A549 (cell line): Measurements from ENCODE around the gene RAD51B. TPM values are rescaled to one million over a fixed set of nuclear protein-coding genes. Genes with fewer than 3 reads are reported as not detected.
A peak's percentile ranks its signal among the peaks of the same experiment; 100 is the strongest.

Source experiments
- ATAC-seq, 2 experiments: fragments of 200-7000 bp in 1 of 2; fragments of >200 bp in 1 of 2; cut with Nextera tagmentation in 1 of 2; cut with Tn5 transposase in 1 of 2; 3 replicates each; pipeline versions ENCODE4 v1.8.0 to v1.9.1; 2018 to 2020; ENCODE audit warnings: mild to moderate bottlenecking in 1 of 2, moderate library complexity in 1 of 2
- CTCF ChIA-PET: fragments of 300-600 bp; sonication (Branson Sonifier 250); formaldehyde crosslinking; extraction: SDS; loops from one replicate; lab custom pipeline; 2021; ENCODE audit warnings: antibody characterized with exemption, inconsistent platforms; lab: Yijun Ruan, JAX
- POLR2A ChIA-PET: fragments of 350-600 bp; formaldehyde crosslinking; extraction: SDS; loops from one replicate; lab custom pipeline; 2021; ENCODE audit warnings: antibody characterized with exemption, inconsistent platforms; lab: Yijun Ruan, JAX
- DNase-seq, 2 experiments: peaks; one replicate each; pipeline versions ENCODE4 v3.0.0 to v3.0.0-alpha.2; 2011 to 2016; ENCODE audit warnings: low read depth in 1 of 2, low spot score in 1 of 2
- FAIRE-seq: peaks from 2 replicates; lab custom pipeline; 2011; peaks lifted over from hg19 to GRCh38; lab: Jason Lieb, UNC
- H3K27ac ChIP-seq, 2 experiments: fragments of >200 bp; sonication (Bioruptor Twin); formaldehyde crosslinking; 3 replicates each; pipeline ENCODE4 v1.5.1; 2016 to 2017
- H3K4me1 ChIP-seq: fragments of >200 bp; sonication (Bioruptor Twin); formaldehyde crosslinking; 3 replicates; pipeline ENCODE4 v1.6.1; 2016
- H3K4me2 ChIP-seq: fragments of >200 bp; sonication (Bioruptor Twin); formaldehyde crosslinking; 3 replicates; pipeline ENCODE4 v1.6.1; 2016
- H3K4me3 ChIP-seq: fragments of >200 bp; sonication (Bioruptor Twin); formaldehyde crosslinking; 3 replicates; pipeline ENCODE4 v1.5.1; 2016
- H3K9me3 ChIP-seq: fragments of >200 bp; sonication (Bioruptor Twin); formaldehyde crosslinking; 3 replicates; pipeline ENCODE4 v1.6.1; 2016
- ATOH8 ChIP-seq: fragments of 250-450 bp; sonication (Bioruptor Pico); IDR thresholded peaks from 2 replicates; pipeline ENCODE4 v1.5.0; 2020; ENCODE audit warnings: low read depth, mild to moderate bottlenecking, moderate library complexity
- CEBPB ChIP-seq, 2 experiments: fragments of >200 bp in 1 of 2; sonication (Bioruptor Twin) in 1 of 2; formaldehyde crosslinking in 1 of 2; IDR thresholded peaks; 2 replicates each; pipeline ENCODE4 v1.6.1; 2012 to 2016
- E2F6 ChIP-seq: IDR thresholded peaks from 2 replicates; pipeline ENCODE4 v1.6.1; 2012; ENCODE audit warnings: low read depth, borderline replicate concordance
- EHF ChIP-seq: fragments of 250-450 bp; sonication (Bioruptor Pico); IDR thresholded peaks from 2 replicates; pipeline ENCODE4 v1.5.0; 2020; ENCODE audit warnings: mild to moderate bottlenecking
- EP300 ChIP-seq, 2 experiments: fragments of >200 bp; sonication (Bioruptor Twin); formaldehyde crosslinking; IDR thresholded peaks; 2 replicates in 1 of 2; 3 replicates in 1 of 2; pipeline ENCODE4 v1.6.1; 2016 to 2017
- ESRRA ChIP-seq: fragments of 150-350 bp; IDR thresholded peaks from 2 replicates; pipeline ENCODE4 v1.6.1; 2014; ENCODE audit warnings: mild to moderate bottlenecking, low read length, borderline replicate concordance
- FOSB ChIP-seq: fragments of 250-450 bp; sonication (Bioruptor Pico); IDR thresholded peaks from 2 replicates; pipeline ENCODE4 v1.5.0; 2020; ENCODE audit warnings: mild to moderate bottlenecking, moderate library complexity
- FOSL2 ChIP-seq, 2 experiments: fragments of 450-650 bp in 1 of 2; fragments of >200 bp in 1 of 2; sonication (Bioruptor Twin) in 1 of 2; formaldehyde crosslinking; IDR thresholded peaks; 2 replicates each; pipeline versions ENCODE4 v1.5.0 to v1.6.1; 2016 to 2020; ENCODE audit warnings: mild to moderate bottlenecking in 1 of 2, moderate library complexity in 1 of 2
- GATA3 ChIP-seq: IDR thresholded peaks from 2 replicates; pipeline ENCODE4 v1.6.1; 2012; ENCODE audit warnings: borderline replicate concordance
- HOXA7 ChIP-seq: fragments of 250-450 bp; sonication (Bioruptor Pico); IDR thresholded peaks from 2 replicates; pipeline ENCODE4 v1.5.0; 2020; ENCODE audit warnings: mild to moderate bottlenecking, moderate library complexity
- HOXB5 ChIP-seq: fragments of 250-450 bp; sonication (Bioruptor Pico); IDR thresholded peaks from 2 replicates; pipeline ENCODE4 v1.5.0; 2020; ENCODE audit warnings: mild to moderate bottlenecking, moderate library complexity
- JUN ChIP-seq, 2 experiments: fragments of >200 bp; sonication (Bioruptor Twin); formaldehyde crosslinking; IDR thresholded peaks; 2 replicates in 1 of 2; 3 replicates in 1 of 2; pipeline ENCODE4 v1.6.1; 2016 to 2017
- JUNB ChIP-seq: fragments of >200 bp; sonication (Bioruptor Twin); formaldehyde crosslinking; IDR thresholded peaks from 2 replicates; pipeline ENCODE4 v1.6.1; 2016
- KDM5A ChIP-seq: fragments of 200-600 bp; sonication (generic); IDR thresholded peaks from 2 replicates; pipeline ENCODE4 v1.6.1; 2016; ENCODE audit warnings: antibody characterized with exemption, mild to moderate bottlenecking
- MAFK ChIP-seq: fragments of 450-650 bp; IDR thresholded peaks from 2 replicates; pipeline ENCODE4 v1.6.1; 2014; ENCODE audit not compliant: partially characterized antibody
- MAX ChIP-seq: IDR thresholded peaks from 2 replicates; pipeline ENCODE4 v1.6.1; 2012
- MYC ChIP-seq: IDR thresholded peaks from 2 replicates; pipeline ENCODE4 v1.6.1; 2012; ENCODE audit warnings: mild to moderate bottlenecking, inconsistent platforms, low read length, improper control_type of control experiment, borderline replicate concordance
- NPAS2 ChIP-seq: fragments of 250-450 bp; sonication (Bioruptor Pico); IDR thresholded peaks from 2 replicates; pipeline ENCODE4 v1.8.0; 2022; ENCODE audit warnings: mild to moderate bottlenecking, moderate library complexity, borderline replicate concordance
- PHF8 ChIP-seq: fragments of 200-600 bp; sonication (generic); IDR thresholded peaks from 2 replicates; pipeline ENCODE4 v1.6.1; 2016; ENCODE audit warnings: low read depth, mild to moderate bottlenecking, antibody characterized with exemption, moderate library complexity, borderline replicate concordance
- RFX5 ChIP-seq: fragments of 450-650 bp; IDR thresholded peaks from 2 replicates; pipeline ENCODE4 v1.7.1; 2014; ENCODE audit warnings: antibody characterized with exemption, mild to moderate bottlenecking, moderate library complexity
- RNF2 ChIP-seq: fragments of 200-600 bp; sonication (generic); IDR thresholded peaks from 2 replicates; pipeline ENCODE4 v1.6.1; 2016; ENCODE audit warnings: low read depth, mild to moderate bottlenecking, antibody characterized with exemption, moderate library complexity, borderline replicate concordance
- SMC3 ChIP-seq: fragments of >200 bp; sonication (Bioruptor Twin); formaldehyde crosslinking; IDR thresholded peaks from 3 replicates; pipeline ENCODE4 v1.6.1; 2018; ENCODE audit warnings: inconsistent platforms
- SREBF2 ChIP-seq: fragments of 450-650 bp; IDR thresholded peaks from 2 replicates; pipeline ENCODE4 v1.6.1; 2014; ENCODE audit warnings: mild to moderate bottlenecking, moderate library complexity
- TFCP2L1 ChIP-seq: fragments of 250-450 bp; sonication (Bioruptor Pico); IDR thresholded peaks from 2 replicates; pipeline ENCODE4 v1.5.0; 2021; ENCODE audit warnings: mild to moderate bottlenecking
- ZNF302 ChIP-seq: fragments of 250-450 bp; sonication (Bioruptor Pico); IDR thresholded peaks from 2 replicates; pipeline ENCODE4 v1.9.0; 2021; ENCODE audit warnings: inconsistent platforms, mild to moderate bottlenecking, moderate library complexity
- WGBS: methylation state at CpG from one replicate; pipeline ENCODE4 v1.1.6; 2017; ENCODE audit errors: missing lambda C conversion rate; 5-methylcytosine and 5-hydroxymethylcytosine counted together
- polyA plus RNA-seq, 4 experiments: library from polyadenylated mRNA; depleted of rRNA in 3 of 4; stranded (reverse); fragments of >200 nt; fragmentation: RNase III in 1 of 4; extraction: RNeasy Plus Mini Kit Qiagen cat#74134 plus additional on column Dnase treatment in 1 of 4; gene quantifications; 2 replicates in 3 of 4; 3 replicates in 1 of 4; pipeline ENCODE4 v1.2.3, GENCODE V29; 2011 to 2017
- TF ChIP-seq, protein P1 (sequence below): fragments of 250-450 bp; sonication (Bioruptor Pico); IDR thresholded peaks from 2 replicates; pipeline ENCODE4 v1.5.0; 2021; ENCODE audit warnings: mild to moderate bottlenecking, moderate library complexity, borderline replicate concordance
- TF ChIP-seq, protein P2 (sequence below): IDR thresholded peaks from 2 replicates; pipeline ENCODE4 v1.6.1; 2012
- TF ChIP-seq, protein P3 (sequence below): fragments of >200 bp; sonication (Bioruptor Twin); formaldehyde crosslinking; IDR thresholded peaks from 3 replicates; pipeline ENCODE4 v1.6.1; 2016

RAD51B gene
- polyA plus RNA-seq, 2 of the 4 experiments (the other 2 are of a cell fraction), result 7.2 to 10.8 TPM

- 93% methylated on average over 2 of the region's 2 CpGs for WGBS
- TF ChIP-seq GATA3 (no peak), RNF2 (no peak), E2F6 (no peak), HOXB5 (CRISPR knock-in tag) (no peak), MAX (no peak), PHF8 (no peak), SREBF2 (no peak), MAFK (no peak), KDM5A (no peak), EP300 (IDR thresholded peaks at IDR 0.05) (no peak), ZNF302 (CRISPR knock-in tag) (no peak), MYC (no peak), SMC3 (no peak), EHF (CRISPR knock-in tag) (no peak), JUNB (no peak), HOXA7 (CRISPR knock-in tag) (no peak)
- TF ChIP-seq, protein P1, sequence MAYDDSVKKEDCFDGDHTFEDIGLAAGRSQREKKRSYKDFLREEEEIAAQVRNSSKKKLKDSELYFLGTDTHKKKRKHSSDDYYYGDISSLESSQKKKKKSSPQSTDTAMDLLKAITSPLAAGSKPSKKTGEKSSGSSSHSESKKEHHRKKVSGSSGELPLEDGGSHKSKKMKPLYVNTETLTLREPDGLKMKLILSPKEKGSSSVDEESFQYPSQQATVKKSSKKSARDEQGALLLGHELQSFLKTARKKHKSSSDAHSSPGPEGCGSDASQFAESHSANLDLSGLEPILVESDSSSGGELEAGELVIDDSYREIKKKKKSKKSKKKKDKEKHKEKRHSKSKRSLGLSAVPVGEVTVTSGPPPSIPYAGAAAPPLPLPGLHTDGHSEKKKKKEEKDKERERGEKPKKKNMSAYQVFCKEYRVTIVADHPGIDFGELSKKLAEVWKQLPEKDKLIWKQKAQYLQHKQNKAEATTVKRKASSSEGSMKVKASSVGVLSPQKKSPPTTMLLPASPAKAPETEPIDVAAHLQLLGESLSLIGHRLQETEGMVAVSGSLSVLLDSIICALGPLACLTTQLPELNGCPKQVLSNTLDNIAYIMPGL (CRISPR knock-in tag), result no peak
- Histone ChIP-seq H3K27ac (peak overlapping the region; percentile 88 to 94), H3K4me3 (no peak overlapping the region), H3K4me1 (peaks cover 56% of the 10 kb centered on the region), H3K4me2 (no peak overlapping the region), H3K9me3 (peaks cover 5% of the 10 kb centered on the region; the same call in 1 of the 3 replicates)
- no peak for ATAC-seq
- CTCF ChIA-PET, result interaction anchor here (0.7 to 1.6 kb wide), 4 partner anchors 18 to 638 kb away, joined by 3 to 5 read pairs (median 3); no protein-coding TSS in a partner anchor
- DNase-seq, result no peak
- POLR2A ChIA-PET, result no interaction called here
- no peak for FAIRE-seq
Observed at GRCh38 chr14:68178282-68178681, 358.7 kb downstream of the RAD51B start.

GRCh38 chr14:68181519-68182326, 362.1 kb downstream of the RAD51B start:
- 35% methylated on average over 3 of the region's 3 CpGs for WGBS
- POLR2A ChIA-PET, result interaction anchor here (0.5 to 1.6 kb wide), 3 partner anchors 9 to 86 kb away, joined by 5 to 9 read pairs (median 7); no protein-coding TSS in a partner anchor

More at GRCh38 chr14:68181519-68182326, 362.1 kb downstream of the RAD51B start:
- TF ChIP-seq SMC3, result 0 out of 3 replicates have a peak, but pooled peaks have one; percentile 16
- peak; percentile 72 for TF ChIP-seq JUNB
- TF ChIP-seq, protein P2, sequence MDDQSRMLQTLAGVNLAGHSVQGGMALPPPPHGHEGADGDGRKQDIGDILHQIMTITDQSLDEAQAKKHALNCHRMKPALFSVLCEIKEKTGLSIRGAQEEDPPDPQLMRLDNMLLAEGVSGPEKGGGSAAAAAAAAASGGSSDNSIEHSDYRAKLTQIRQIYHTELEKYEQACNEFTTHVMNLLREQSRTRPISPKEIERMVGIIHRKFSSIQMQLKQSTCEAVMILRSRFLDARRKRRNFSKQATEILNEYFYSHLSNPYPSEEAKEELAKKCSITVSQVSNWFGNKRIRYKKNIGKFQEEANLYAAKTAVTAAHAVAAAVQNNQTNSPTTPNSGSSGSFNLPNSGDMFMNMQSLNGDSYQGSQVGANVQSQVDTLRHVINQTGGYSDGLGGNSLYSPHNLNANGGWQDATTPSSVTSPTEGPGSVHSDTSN, result no peak
- peak; percentile 57 to 63; a peak in 3 of 5 replicates for TF ChIP-seq JUN (IDR thresholded peaks at IDR 0.05)
- TF ChIP-seq TFCP2L1 (CRISPR knock-in tag), result no peak
- TF ChIP-seq, protein P3, sequence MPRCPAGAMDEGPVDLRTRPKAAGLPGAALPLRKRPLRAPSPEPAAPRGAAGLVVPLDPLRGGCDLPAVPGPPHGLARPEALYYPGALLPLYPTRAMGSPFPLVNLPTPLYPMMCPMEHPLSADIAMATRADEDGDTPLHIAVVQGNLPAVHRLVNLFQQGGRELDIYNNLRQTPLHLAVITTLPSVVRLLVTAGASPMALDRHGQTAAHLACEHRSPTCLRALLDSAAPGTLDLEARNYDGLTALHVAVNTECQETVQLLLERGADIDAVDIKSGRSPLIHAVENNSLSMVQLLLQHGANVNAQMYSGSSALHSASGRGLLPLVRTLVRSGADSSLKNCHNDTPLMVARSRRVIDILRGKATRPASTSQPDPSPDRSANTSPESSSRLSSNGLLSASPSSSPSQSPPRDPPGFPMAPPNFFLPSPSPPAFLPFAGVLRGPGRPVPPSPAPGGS, result peak; percentile 36; the same call in 1 of the 3 replicates
- TF ChIP-seq ATOH8 (CRISPR knock-in tag), result no peak
- TF ChIP-seq EP300 (IDR thresholded peaks at IDR 0.05), result peak; percentile 23 to 64; a peak in 1 of 5 replicates
- TF ChIP-seq CEBPB (IDR thresholded peaks at IDR 0.05), result no peak
- TF ChIP-seq FOSB (CRISPR knock-in tag), result no peak
- no peak for TF ChIP-seq E2F6
- TF ChIP-seq NPAS2, result no peak
- TF ChIP-seq RFX5, result no peak
- no peak for TF ChIP-seq ESRRA
- peak; percentile 55; the same call in 1 of the 2 replicates for TF ChIP-seq FOSL2 (IDR thresholded peaks at IDR 0.05)
- TF ChIP-seq FOSL2 (CRISPR knock-in tag; IDR thresholded peaks at IDR 0.05), result peak; percentile 66
- ATAC-seq (peak; percentile 78 to 84), FAIRE-seq (no peak), DNase-seq (peak in 1 of 2 experiments; percentile 46)
- H3K9me3 ChIP-seq, result peaks cover 8% of the 10 kb centered on the region; the same call in 2 of the 3 replicates
- H3K4me1 ChIP-seq, result peaks cover 43% of the 10 kb centered on the region
- CTCF ChIA-PET, result interaction anchor here (1.2 to 1.7 kb wide), 4 partner anchors 9 to 248 kb away, joined by 3 to 4 read pairs (median 4); no protein-coding TSS in a partner anchor
- no peak overlapping the region for H3K4me3 ChIP-seq
- H3K27ac ChIP-seq, result peak overlapping the region; percentile 80 to 88
- peak overlapping the region; percentile 62 for H3K4me2 ChIP-seq
